Measurements from ENCODE around the gene ICAM2.

ICAM2 gene

DNA sequence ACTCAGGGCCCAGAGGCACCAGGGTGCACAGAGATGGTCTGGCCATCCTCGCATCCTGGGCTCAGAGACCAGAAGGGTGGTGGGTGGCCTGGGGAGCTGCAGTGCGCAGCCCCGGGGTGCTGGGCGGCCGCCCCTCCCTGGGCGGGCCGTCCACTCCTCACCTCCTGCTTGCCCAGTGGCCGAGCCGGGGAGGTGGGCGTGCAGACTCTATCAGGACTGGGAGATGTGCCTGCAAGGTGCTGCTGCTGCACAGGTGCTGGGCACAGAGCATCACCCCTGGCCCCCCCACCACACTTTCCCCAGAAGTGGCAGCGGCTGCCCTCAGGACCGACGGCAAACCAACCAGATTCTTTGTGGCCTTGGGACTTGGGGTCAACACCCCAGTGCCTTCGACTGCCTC lies 47.6 kb downstream of the ICAM2 start, which contains the start of gene SCN4A:
Gene SCN4A (minus strand): TSS at position 123 of the 400 bp plus-strand sequence. CDS start 77 bp downstream, at position 46.
- TF ChIP-seq ELF4 (IDR thresholded peaks at IDR 0.05) (no peak), FOXA1 (IDR thresholded peaks at IDR 0.05) (no peak), SUZ12 (IDR thresholded peaks at IDR 0.05) (no peak), HDGF (IDR thresholded peaks at IDR 0.05; ENCODE audit: borderline replicate concordance) (no peak), FOXM1 (IDR thresholded peaks at IDR 0.05; ENCODE audit: borderline replicate concordance) (no peak), BHLHE40 (IDR thresholded peaks at IDR 0.05; ENCODE audit: borderline replicate concordance) (no peak), L3MBTL2 (conservative IDR thresholded peaks at IDR 0.05) (no peak), FOXK2 (IDR thresholded peaks at IDR 0.05) (no peak), NFRKB (IDR thresholded peaks at IDR 0.05) (no peak), ARNT (IDR thresholded peaks at IDR 0.05) (no peak), ZNF384 (IDR thresholded peaks at IDR 0.05) (no peak), CTBP1 (IDR thresholded peaks at IDR 0.05; ENCODE audit: borderline replicate concordance) (no peak), LEF1 (IDR thresholded peaks at IDR 0.05; ENCODE audit: borderline replicate concordance) (no peak), SP1 (IDR thresholded peaks at IDR 0.05) (no peak)
- TF ChIP-seq, protein P1, sequence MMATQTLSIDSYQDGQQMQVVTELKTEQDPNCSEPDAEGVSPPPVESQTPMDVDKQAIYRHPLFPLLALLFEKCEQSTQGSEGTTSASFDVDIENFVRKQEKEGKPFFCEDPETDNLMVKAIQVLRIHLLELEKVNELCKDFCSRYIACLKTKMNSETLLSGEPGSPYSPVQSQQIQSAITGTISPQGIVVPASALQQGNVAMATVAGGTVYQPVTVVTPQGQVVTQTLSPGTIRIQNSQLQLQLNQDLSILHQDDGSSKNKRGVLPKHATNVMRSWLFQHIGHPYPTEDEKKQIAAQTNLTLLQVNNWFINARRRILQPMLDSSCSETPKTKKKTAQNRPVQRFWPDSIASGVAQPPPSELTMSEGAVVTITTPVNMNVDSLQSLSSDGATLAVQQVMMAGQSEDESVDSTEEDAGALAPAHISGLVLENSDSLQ (IDR thresholded peaks at IDR 0.05): no peak
- CTCF ChIA-PET: no interaction called here
- POLR2A ChIA-PET: no interaction called here
- DNase-seq (ENCODE audit: extremely low spot score): no peak

DNA sequence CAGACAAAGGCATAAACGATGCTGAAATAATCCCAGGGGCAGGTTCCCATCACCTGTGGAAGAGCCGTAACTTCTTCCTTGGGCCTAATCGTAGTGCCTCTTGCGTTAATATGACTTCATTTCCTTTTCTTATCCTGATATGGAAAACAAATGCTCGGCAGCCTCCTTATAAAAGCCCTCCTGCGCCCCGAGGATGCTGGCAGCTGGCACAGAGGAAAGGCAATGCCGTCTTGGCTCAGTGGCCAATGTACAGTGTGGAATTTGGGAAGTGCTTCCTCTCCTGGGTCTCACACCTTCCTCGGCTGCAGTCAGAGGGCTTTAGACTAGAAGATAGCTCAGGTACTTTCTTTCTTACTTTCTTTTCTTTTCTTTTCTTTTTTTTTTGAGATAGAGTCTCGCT lies 51.2 kb downstream of the ICAM2 start:
- POLR2A ChIA-PET: no interaction called here
- TF ChIP-seq NFRKB (IDR thresholded peaks at IDR 0.05) (no peak), L3MBTL2 (conservative IDR thresholded peaks at IDR 0.05) (no peak), FOXK2 (IDR thresholded peaks at IDR 0.05) (no peak), LEF1 (IDR thresholded peaks at IDR 0.05; ENCODE audit: borderline replicate concordance) (no peak), FOXA1 (IDR thresholded peaks at IDR 0.05) (no peak), BHLHE40 (IDR thresholded peaks at IDR 0.05; ENCODE audit: borderline replicate concordance) (no peak), ELF4 (IDR thresholded peaks at IDR 0.05) (no peak), ARNT (IDR thresholded peaks at IDR 0.05) (no peak), TARDBP (IDR thresholded peaks at IDR 0.05) (no peak), SP1 (IDR thresholded peaks at IDR 0.05) (no peak), SUZ12 (IDR thresholded peaks at IDR 0.05) (no peak)
- TF ChIP-seq, protein P1 (IDR thresholded peaks at IDR 0.05): no peak
- no peak for DNase-seq (ENCODE audit: extremely low spot score)
- CTCF ChIA-PET: interaction anchor here (1.2 to 1.6 kb wide), 2 partner anchors 23 to 58 kb away, joined by 3 read pairs; partner anchors contain the start of gene CSHL1

DNA sequence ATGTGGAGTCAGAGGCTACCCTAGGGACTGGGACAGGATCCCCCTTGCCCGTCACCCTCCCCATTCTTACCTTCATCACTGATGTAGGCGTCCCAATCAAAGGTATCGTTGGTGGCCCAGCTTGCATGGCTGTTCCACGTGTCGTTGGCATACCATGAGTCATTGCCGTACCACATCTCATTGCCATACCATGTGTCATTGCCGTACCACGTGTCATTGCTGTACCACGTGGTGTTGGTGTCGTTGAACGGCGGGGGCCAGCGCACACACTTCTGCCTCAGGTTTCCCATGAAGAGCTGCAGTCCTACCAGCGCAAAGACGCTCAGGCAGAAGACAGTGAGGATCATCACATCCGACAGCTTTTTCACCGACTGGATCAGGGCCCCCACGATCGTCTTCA lies 52.5 kb downstream of the ICAM2 start:
- POLR2A ChIA-PET: no interaction called here
- no peak for TF ChIP-seq BHLHE40 (IDR thresholded peaks at IDR 0.05; ENCODE audit: borderline replicate concordance)
- no peak for TF ChIP-seq ZNF384 (IDR thresholded peaks at IDR 0.05)
- no peak for TF ChIP-seq NFRKB (IDR thresholded peaks at IDR 0.05)
- TF ChIP-seq HDGF (IDR thresholded peaks at IDR 0.05; ENCODE audit: borderline replicate concordance): no peak
- no peak for TF ChIP-seq ARNT (IDR thresholded peaks at IDR 0.05)
- TF ChIP-seq L3MBTL2 (conservative IDR thresholded peaks at IDR 0.05): no peak
- no peak for TF ChIP-seq TARDBP (IDR thresholded peaks at IDR 0.05)
- no peak for TF ChIP-seq FOXK2 (IDR thresholded peaks at IDR 0.05)
- TF ChIP-seq ELF4 (IDR thresholded peaks at IDR 0.05): no peak
- CTCF ChIA-PET: no interaction called here
- no peak for DNase-seq (ENCODE audit: extremely low spot score)

DNA sequence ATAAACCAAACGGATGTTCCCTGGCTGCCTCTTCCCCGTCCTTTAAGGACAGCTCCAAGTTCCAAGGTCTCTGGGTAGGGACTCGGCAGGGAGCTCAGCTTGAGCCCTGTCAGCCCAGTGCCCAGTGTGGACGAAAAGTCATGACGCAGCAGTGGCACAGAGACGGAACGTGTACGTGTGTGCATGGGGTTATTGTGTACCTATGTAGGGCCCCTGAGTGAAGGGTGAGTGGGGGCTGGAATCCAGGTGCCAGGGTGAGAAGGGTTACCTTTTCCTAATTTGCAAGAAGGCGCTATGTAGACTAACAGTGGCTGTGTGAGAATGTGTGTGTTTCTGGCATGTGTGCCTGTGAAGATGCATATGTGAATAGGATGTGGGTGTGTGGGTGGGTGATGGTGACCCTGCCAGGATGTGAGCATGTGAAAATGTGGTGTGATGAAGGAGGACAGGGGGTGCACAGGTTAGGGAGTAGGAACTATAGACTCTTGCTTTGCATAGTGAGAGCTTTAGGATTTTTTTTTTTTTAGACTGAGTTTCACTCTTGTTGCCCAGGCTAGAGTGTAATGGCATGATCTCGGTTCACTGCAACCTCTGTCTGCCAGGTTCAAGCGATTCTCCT lies 53.7 kb downstream of the ICAM2 start:
- ChIA-PET POLR2A (no interaction called here), CTCF (no interaction called here)
- no peak for DNase-seq (ENCODE audit: extremely low spot score)
- no peak for TF ChIP-seq HDGF (IDR thresholded peaks at IDR 0.05; ENCODE audit: borderline replicate concordance)
- no peak for TF ChIP-seq L3MBTL2 (conservative IDR thresholded peaks at IDR 0.05)
- TF ChIP-seq CTBP1 (IDR thresholded peaks at IDR 0.05; ENCODE audit: borderline replicate concordance): no peak
- TF ChIP-seq FOXA1 (IDR thresholded peaks at IDR 0.05): no peak
- no peak for TF ChIP-seq FOXM1 (IDR thresholded peaks at IDR 0.05; ENCODE audit: borderline replicate concordance)
- no peak for TF ChIP-seq ELF4 (IDR thresholded peaks at IDR 0.05)
- TF ChIP-seq TARDBP (IDR thresholded peaks at IDR 0.05): no peak
- no peak for TF ChIP-seq LEF1 (IDR thresholded peaks at IDR 0.05; ENCODE audit: borderline replicate concordance)
- no peak for TF ChIP-seq SP1 (IDR thresholded peaks at IDR 0.05)
- no peak for TF ChIP-seq FOXK2 (IDR thresholded peaks at IDR 0.05)
- no peak for TF ChIP-seq ARNT (IDR thresholded peaks at IDR 0.05)
- TF ChIP-seq NFRKB (IDR thresholded peaks at IDR 0.05): no peak

DNA sequence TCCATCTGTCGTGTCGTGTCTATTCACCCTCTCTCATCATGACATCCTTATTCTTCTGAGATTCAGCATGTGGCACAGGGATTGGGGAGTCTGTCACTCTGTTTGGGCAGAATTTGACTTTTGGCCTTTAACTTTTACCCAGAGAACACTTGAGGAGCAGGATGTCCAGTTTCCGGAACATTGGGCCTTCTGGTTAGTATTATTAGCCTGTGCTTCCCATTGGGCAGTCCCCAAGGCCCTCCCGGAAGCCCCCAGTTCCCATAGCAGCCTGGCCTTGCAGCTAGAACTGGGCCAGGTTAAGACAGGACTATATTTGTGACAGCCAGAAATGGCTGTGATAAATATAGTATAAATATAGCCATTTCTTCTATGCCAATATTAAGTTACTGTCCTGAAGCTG lies 57.3 kb downstream of the ICAM2 start:
- ChIA-PET CTCF (no interaction called here), POLR2A (no interaction called here)
- no peak for DNase-seq (ENCODE audit: extremely low spot score)
- TF ChIP-seq TARDBP (IDR thresholded peaks at IDR 0.05): no peak
- TF ChIP-seq LEF1 (IDR thresholded peaks at IDR 0.05; ENCODE audit: borderline replicate concordance): no peak
- TF ChIP-seq SP1 (IDR thresholded peaks at IDR 0.05): no peak
- no peak for TF ChIP-seq NFRKB (IDR thresholded peaks at IDR 0.05)
- TF ChIP-seq BHLHE40 (IDR thresholded peaks at IDR 0.05; ENCODE audit: borderline replicate concordance): no peak
- no peak for TF ChIP-seq FOXA1 (IDR thresholded peaks at IDR 0.05)

DNA sequence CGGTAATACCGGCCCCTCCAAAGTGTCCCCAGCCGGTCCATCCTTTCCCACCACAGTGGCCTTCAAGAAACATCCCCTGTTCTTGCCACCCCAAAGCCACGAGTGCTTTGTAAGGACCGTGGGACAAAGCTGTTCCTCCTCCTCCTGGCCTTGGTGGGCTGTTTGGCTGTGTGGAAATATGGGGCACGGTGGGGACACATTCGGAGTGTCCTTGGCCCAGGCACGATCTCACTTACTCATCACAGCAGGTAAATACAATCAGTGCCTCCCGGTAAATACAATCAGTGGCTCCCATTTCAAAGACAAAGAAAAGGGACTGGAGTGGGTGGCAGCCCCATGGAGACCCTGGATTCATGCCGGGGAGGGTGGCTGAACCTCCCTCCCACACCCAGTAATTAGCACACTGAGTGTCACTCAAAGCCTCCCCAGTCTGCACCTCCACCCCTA lies 58.1 kb downstream of the ICAM2 start:
- CTCF ChIA-PET: interaction anchor here (0.8 to 1.0 kb wide), 2 partner anchors 12 to 64 kb away, joined by 3 to 4 read pairs; no protein-coding TSS in a partner anchor
- no peak for DNase-seq (ENCODE audit: extremely low spot score)
- TF ChIP-seq HDGF (IDR thresholded peaks at IDR 0.05; ENCODE audit: borderline replicate concordance) (no peak), L3MBTL2 (conservative IDR thresholded peaks at IDR 0.05) (no peak), FOXK2 (IDR thresholded peaks at IDR 0.05) (no peak), CTBP1 (IDR thresholded peaks at IDR 0.05; ENCODE audit: borderline replicate concordance) (no peak), SUZ12 (IDR thresholded peaks at IDR 0.05) (no peak), NFRKB (IDR thresholded peaks at IDR 0.05) (no peak), ELF4 (IDR thresholded peaks at IDR 0.05) (no peak), SP1 (IDR thresholded peaks at IDR 0.05) (no peak), LEF1 (IDR thresholded peaks at IDR 0.05; ENCODE audit: borderline replicate concordance) (no peak), BHLHE40 (IDR thresholded peaks at IDR 0.05; ENCODE audit: borderline replicate concordance) (no peak), ARNT (IDR thresholded peaks at IDR 0.05) (no peak), FOXM1 (IDR thresholded peaks at IDR 0.05; ENCODE audit: borderline replicate concordance) (no peak), TARDBP (IDR thresholded peaks at IDR 0.05) (no peak), FOXA1 (IDR thresholded peaks at IDR 0.05) (no peak), ZNF384 (IDR thresholded peaks at IDR 0.05) (no peak)
- TF ChIP-seq, protein P1 (IDR thresholded peaks at IDR 0.05): no peak
- POLR2A ChIA-PET: no interaction called here

Measured in HEK293T (cell line).